ENCODE data around the gene TPGS1. TPM values are rescaled to one million over a fixed set of nuclear protein-coding genes. Genes with fewer than 3 reads are reported as not detected.

The TPGS1 gene
- total and polyA plus RNA-seq, 2 donors from 2014 or later, result 17.9 to 23.1 TPM

DNA sequence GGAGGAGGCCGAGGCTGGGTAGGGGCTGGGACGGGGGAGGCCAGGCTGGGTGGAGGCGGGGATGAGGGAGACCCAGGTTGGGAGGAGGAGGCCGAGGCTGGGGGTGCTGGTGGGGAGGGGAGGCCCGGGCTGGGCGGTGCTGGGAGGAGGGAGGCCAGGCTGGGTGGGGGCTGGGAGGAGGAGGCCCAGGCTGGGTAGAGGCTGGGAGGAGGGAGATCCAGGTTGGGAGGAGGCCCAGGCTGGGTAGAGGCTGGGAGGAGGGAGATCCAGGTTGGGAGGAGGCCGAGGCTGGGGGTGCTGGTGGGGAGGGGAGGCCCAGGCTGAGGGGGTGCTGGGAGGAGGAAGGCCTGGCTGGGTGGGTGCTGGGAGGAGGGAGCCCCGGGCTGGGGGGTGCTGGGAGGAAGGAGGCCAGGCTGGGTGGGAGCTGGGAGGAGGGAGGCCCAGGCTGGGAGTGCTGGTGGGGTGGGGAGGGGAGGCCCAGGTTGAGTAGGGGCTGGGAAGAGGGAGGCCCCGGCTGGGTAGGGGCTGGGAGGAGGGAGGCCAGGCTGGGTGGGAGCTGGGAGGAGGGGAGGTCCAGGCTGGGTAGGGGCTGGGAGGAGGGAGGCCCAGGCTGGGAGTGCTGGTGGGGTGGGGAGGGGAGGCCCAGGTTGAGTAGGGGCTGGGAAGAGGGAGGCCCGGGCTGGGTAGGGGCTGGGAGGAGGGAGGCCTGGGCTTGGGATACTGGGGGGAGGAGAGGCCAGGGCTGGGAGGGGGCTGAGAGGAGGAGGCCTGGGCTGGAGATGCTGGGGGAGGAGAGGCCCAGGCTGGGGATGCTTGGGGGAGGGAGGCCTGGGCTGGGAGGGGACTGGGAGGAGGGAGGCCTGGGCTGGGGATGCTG is 10.7 kb downstream of the TPGS1 start:
- Histone ChIP-seq H3K9me3 (ENCODE audit: control insufficient read depth in 2 of 3, insufficient read depth in 1 of 3, low read length in 3 of 3) (no peaks in the 10 kb centered on the region), H3K4me1 (ENCODE audit: control insufficient read depth in 2 of 3, insufficient read depth in 2 of 3, low read depth in 1 of 3, low read length in 3 of 3) (peaks cover 0 to 7% (median 3%) of the 10 kb centered on the region in 3 donors), H3K27me3 (ENCODE audit: control insufficient read depth, insufficient read depth, low read length) (no peaks in the 10 kb centered on the region), H3K9ac (ENCODE audit: low read length in 3 of 3) (no peak overlapping the region), H3K36me3 (ENCODE audit: control insufficient read depth in 2 of 3, insufficient read depth in 3 of 3, low read length in 3 of 3) (peaks cover 0 to 4% (median 0%) of the 10 kb centered on the region in 3 donors), H3K27ac (ENCODE audit: low read depth in 2 of 2, low read length in 2 of 2) (no peak overlapping the region), H3K4me3 (ENCODE audit: low read length in 3 of 3) (no peak overlapping the region)
- TF ChIP-seq, protein P1, sequence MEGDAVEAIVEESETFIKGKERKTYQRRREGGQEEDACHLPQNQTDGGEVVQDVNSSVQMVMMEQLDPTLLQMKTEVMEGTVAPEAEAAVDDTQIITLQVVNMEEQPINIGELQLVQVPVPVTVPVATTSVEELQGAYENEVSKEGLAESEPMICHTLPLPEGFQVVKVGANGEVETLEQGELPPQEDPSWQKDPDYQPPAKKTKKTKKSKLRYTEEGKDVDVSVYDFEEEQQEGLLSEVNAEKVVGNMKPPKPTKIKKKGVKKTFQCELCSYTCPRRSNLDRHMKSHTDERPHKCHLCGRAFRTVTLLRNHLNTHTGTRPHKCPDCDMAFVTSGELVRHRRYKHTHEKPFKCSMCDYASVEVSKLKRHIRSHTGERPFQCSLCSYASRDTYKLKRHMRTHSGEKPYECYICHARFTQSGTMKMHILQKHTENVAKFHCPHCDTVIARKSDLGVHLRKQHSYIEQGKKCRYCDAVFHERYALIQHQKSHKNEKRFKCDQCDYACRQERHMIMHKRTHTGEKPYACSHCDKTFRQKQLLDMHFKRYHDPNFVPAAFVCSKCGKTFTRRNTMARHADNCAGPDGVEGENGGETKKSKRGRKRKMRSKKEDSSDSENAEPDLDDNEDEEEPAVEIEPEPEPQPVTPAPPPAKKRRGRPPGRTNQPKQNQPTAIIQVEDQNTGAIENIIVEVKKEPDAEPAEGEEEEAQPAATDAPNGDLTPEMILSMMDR (IDR thresholded peaks at IDR 0.05; ENCODE audit: borderline replicate concordance, extremely low read depth, insufficient read depth), result no peak
- peak; percentile 79 to 97 (median 96) for DNase-seq
- intact Hi-C loops (cut with DNase I), result no loop called here
- FAIRE-seq, result no peak

GRCh38 chr19:518598-519231 is 11.4 kb downstream of the TPGS1 start:
- peaks cover 0 to 7% (median 3%) of the 10 kb centered on the region in 3 donors for H3K4me1 ChIP-seq (ENCODE audit: control insufficient read depth in 2 of 3, insufficient read depth in 2 of 3, low read depth in 1 of 3, low read length in 3 of 3)
- no peaks in the 10 kb centered on the region for H3K27me3 ChIP-seq (ENCODE audit: control insufficient read depth, insufficient read depth, low read length)
- no peak for FAIRE-seq
- TF ChIP-seq, protein P1 (IDR thresholded peaks at IDR 0.05; ENCODE audit: borderline replicate concordance, extremely low read depth, insufficient read depth), result no peak
- intact Hi-C loops (cut with DNase I), result no loop called here
- H3K27ac ChIP-seq (ENCODE audit: low read depth in 2 of 2, low read length in 2 of 2), result no peak overlapping the region
- H3K4me3 ChIP-seq (ENCODE audit: low read length in 3 of 3), result no peak overlapping the region
- peak in 4 of 5 donors; percentile 87 to 92 (median 88) for DNase-seq
- no peaks in the 10 kb centered on the region for H3K9me3 ChIP-seq (ENCODE audit: control insufficient read depth in 2 of 3, insufficient read depth in 1 of 3, low read length in 3 of 3)
- H3K36me3 ChIP-seq (ENCODE audit: control insufficient read depth in 2 of 3, insufficient read depth in 3 of 3, low read length in 3 of 3), result peaks cover 0 to 4% (median 0%) of the 10 kb centered on the region in 3 donors
- H3K9ac ChIP-seq (ENCODE audit: low read length in 3 of 3), result no peak overlapping the region

DNA sequence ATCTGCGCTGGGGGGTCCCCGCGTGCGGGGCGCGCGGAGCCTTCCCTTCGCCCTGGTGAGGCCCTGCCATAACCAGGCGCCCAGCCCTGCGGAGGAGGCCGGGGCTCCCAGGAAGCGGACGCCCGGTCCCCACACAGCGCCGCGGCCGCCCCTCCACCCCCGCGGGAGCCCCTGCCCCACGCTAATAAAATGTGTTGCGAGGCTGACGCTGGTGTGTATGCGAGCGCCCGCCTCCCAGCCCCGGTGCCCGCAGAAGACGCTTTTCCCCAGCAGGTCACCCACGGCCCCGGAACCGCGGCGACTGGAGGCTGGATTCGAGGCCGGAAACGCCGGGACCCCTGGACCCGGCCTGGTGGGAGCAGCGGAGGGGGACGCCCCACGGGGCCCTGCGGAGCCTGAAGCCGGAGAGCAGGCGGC is 12.2 kb downstream of the TPGS1 start:
- TF ChIP-seq, protein P1 (IDR thresholded peaks at IDR 0.05; ENCODE audit: borderline replicate concordance, extremely low read depth, insufficient read depth), result no peak
- Histone ChIP-seq H3K27ac (ENCODE audit: low read depth in 2 of 2, low read length in 2 of 2) (no peak overlapping the region), H3K9ac (ENCODE audit: low read length in 3 of 3) (no peak overlapping the region), H3K9me3 (ENCODE audit: control insufficient read depth in 2 of 3, insufficient read depth in 1 of 3, low read length in 3 of 3) (no peaks in the 10 kb centered on the region), H3K27me3 (ENCODE audit: control insufficient read depth, insufficient read depth, low read length) (no peaks in the 10 kb centered on the region), H3K36me3 (ENCODE audit: control insufficient read depth in 2 of 3, insufficient read depth in 3 of 3, low read length in 3 of 3) (no peaks in the 10 kb centered on the region), H3K4me1 (ENCODE audit: control insufficient read depth in 2 of 3, insufficient read depth in 2 of 3, low read depth in 1 of 3, low read length in 3 of 3) (peaks cover 0 to 7% (median 3%) of the 10 kb centered on the region in 3 donors), H3K4me3 (ENCODE audit: low read length in 3 of 3) (no peak overlapping the region)
- DNase-seq (peak in 1 of 5 donors; percentile 72), FAIRE-seq (no peak)
- intact Hi-C loops (cut with DNase I), result no loop called here

Measured in kidney (tissue), 14 donors.